EL (cell line): Measurements from ENCODE around the gene RDH13.

ENCODE experiments used
- DNase-seq: peaks from one replicate; pipeline ENCODE4 v3.0.0-alpha.2; 2016

The RDH13 gene

GRCh38 chr19:55091955-55092354, 29.0 kb upstream of the RDH13 start:
- no peak for DNase-seq

- DNase-seq, result no peak
Observed at GRCh38 chr19:55091126-55091910, 28.4 kb upstream of the RDH13 start.

- DNase-seq, result no peak
Observed at GRCh38 chr19:55090564-55090963, 27.6 kb upstream of the RDH13 start.

GRCh38 chr19:55089342-55089944, 26.5 kb upstream of the RDH13 start:
- DNase-seq, result no peak

GRCh38 chr19:55088543-55089341, 25.8 kb upstream of the RDH13 start:
- DNase-seq, result peak; percentile 67

GRCh38 chr19:55088021-55088451, 25.1 kb upstream of the RDH13 start:
- DNase-seq, result no peak

- peak; percentile 55 for DNase-seq
Observed at GRCh38 chr19:55087542-55087901, 24.6 kb upstream of the RDH13 start.

GRCh38 chr19:55086730-55087541, 24.0 kb upstream of the RDH13 start:
- DNase-seq, result peak; percentile 97

GRCh38 chr19:55085923-55086715, 23.2 kb upstream of the RDH13 start:
- no peak for DNase-seq

GRCh38 chr19:55084416-55084815, 21.5 kb upstream of the RDH13 start:
- no peak for DNase-seq

GRCh38 chr19:55083004-55083850, 20.3 kb upstream of the RDH13 start:
- no peak for DNase-seq

GRCh38 chr19:55082020-55082851, 19.3 kb upstream of the RDH13 start:
- peak; percentile 45 for DNase-seq

GRCh38 chr19:55081770-55082019, 18.7 kb upstream of the RDH13 start:
- no peak for DNase-seq

GRCh38 chr19:55080968-55081769, 18.2 kb upstream of the RDH13 start:
- DNase-seq, result peak; percentile 60

- peak; percentile 79 for DNase-seq
Observed at GRCh38 chr19:55080121-55080967, 17.4 kb upstream of the RDH13 start.

GRCh38 chr19:55079400-55080038, 16.6 kb upstream of the RDH13 start:
- DNase-seq, result no peak

- no peak for DNase-seq
Observed at GRCh38 chr19:55078996-55079395, 16.0 kb upstream of the RDH13 start.

GRCh38 chr19:55077106-55077505, 14.2 kb upstream of the RDH13 start:
- no peak for DNase-seq
